ENCODE results near the gene PDE9A.

- TF ChIP-seq POLR2A (IDR thresholded peaks at IDR 0.05; ENCODE audit: low read depth): no peak
- TF ChIP-seq, protein P1, sequence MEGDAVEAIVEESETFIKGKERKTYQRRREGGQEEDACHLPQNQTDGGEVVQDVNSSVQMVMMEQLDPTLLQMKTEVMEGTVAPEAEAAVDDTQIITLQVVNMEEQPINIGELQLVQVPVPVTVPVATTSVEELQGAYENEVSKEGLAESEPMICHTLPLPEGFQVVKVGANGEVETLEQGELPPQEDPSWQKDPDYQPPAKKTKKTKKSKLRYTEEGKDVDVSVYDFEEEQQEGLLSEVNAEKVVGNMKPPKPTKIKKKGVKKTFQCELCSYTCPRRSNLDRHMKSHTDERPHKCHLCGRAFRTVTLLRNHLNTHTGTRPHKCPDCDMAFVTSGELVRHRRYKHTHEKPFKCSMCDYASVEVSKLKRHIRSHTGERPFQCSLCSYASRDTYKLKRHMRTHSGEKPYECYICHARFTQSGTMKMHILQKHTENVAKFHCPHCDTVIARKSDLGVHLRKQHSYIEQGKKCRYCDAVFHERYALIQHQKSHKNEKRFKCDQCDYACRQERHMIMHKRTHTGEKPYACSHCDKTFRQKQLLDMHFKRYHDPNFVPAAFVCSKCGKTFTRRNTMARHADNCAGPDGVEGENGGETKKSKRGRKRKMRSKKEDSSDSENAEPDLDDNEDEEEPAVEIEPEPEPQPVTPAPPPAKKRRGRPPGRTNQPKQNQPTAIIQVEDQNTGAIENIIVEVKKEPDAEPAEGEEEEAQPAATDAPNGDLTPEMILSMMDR (IDR thresholded peaks at IDR 0.05): no peak
These were observed 53.3 kb downstream of the PDE9A start for GRCh38 chr21:42706765-42707164.

Data from esophagus muscularis mucosa (tissue), 3 donors.